Islet precursor cell (in vitro differentiated cells): ENCODE measurements around the gene IRF6.
"Not testable (repeated sequence)": the region's sequence is repeated elsewhere in the genome, so short reads cannot be mapped to it uniquely, and the experiment has no call there.

Source experiments
- DNase-seq: peaks from one replicate; pipeline ENCODE4 v3.0.0-alpha.2; 2018

Gene IRF6

GRCh38 chr1:209822706-209823105 lies 16.8 kb upstream of the IRF6 start:
- DNase-seq: no peak

GRCh38 chr1:209820986-209821385 lies 15.0 kb upstream of the IRF6 start:
- DNase-seq: no peak

- DNase-seq: no peak
These were observed 13.1 kb upstream of the IRF6 start for GRCh38 chr1:209819058-209819457.

DNA sequence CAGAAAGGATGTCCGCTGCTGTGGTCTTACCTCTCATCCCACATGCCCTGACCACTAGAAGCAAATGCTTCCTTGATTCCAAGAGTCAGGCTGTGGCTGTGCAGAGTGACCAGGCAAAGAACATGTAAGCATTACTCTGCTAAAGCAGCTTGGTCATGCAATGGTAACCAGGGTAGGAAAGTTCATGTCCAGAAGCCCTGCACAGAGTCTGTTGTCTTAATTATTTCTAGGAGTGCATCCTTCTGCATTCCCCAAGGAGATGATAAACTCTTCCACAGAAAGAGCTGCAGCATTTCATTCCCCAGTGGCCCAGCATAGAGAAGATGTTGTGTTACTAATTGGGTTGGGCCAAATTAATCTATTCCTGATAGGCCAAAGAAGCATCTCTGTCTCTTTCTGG lies 11.7 kb upstream of the IRF6 start:
- DNase-seq: no peak

GRCh38 chr1:209816923-209817322 lies 11.0 kb upstream of the IRF6 start:
- no peak for DNase-seq

- DNase-seq: peak; percentile 73
These were observed 10.0 kb upstream of the IRF6 start for GRCh38 chr1:209815931-209816341.

DNA sequence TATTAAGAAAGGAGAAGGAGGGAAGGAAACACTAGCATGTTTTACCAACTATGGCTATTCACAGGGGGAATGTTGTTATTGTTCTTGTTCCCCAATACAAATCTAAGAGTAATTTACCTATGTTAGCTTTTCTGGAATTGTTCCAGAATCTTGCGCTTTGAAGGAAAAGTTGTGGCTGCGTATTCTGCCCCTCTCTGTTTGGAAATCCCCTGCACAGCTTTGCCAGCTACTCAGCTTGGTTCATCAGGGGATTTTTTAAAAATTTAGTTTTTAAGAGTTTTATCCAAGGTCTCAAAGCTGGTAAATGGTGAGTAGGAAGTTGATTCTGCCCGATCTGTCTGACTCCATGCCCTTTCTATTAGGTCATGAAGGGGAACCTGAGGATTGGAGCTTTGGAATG lies 9.5 kb upstream of the IRF6 start:
- no peak for DNase-seq

DNA sequence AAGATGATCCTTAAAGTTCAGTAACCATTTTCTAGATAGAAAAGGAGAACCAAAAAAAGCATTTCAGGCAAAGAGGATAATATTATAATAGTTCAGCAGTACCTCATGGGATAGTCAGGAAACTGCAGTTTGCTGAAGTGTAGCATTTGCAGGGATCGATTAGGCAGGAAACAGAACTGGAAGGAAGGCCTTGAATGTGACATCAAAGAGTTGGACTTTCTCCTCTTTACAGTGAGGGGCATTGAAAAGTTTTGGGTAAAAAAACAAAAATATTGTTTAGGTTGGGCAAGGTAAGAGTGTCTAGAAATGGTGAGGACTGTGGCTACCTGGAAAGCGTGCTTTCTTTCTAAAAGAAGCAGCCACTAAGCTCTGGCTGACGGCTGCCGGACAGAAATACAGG lies 8.0 kb upstream of the IRF6 start:
- DNase-seq: no peak

- peak; percentile 69 for DNase-seq
These were observed 4.8 kb upstream of the IRF6 start for GRCh38 chr1:209810783-209811182.

DNA sequence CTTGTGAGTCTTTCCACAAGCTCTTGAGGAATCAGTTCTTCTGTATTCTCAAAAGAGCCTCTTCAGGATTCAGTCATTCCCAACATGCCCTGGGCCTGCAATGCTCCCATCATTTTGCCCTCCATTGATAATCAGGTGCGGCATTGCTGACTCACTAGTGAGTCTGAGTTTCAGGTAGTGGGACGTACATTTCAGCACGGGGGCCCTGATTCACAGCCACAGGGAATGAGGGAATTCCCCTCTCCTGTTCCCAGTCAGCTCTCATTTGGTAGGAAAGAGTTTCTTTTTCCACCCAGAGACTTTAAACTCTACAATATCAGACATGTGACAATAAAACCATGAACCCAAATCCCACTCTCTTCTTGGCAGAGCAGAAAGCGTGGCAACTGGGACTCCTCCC lies 3.7 kb upstream of the IRF6 start:
- no peak for DNase-seq

DNA sequence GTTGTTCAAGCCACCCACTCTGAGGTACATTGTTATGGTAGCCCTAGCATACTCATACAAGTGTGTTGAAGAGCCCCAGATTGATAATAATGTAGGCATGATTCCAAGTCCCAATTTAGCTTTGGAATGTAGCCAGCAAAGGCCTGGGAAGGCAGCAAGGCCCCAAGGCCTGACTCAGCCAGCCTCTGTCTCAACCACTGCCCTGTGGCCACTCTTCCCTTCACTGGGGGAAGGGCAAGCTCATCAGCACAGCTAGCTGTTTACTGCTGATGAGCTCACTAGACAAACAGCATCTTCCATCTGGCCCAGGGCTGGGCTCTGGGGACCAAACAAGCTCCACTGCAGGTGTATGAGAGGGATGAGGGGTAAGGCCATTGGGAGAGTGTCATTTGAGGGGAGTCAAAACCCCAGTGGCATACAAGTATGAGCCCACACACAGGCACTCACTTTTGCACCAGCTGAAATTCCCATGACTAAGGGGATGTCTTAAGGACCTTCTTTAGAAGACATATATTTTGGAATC lies 2.2 kb upstream of the IRF6 start:
- DNase-seq: peak; percentile 97

- peak; percentile 36 for DNase-seq
These were observed 1.6 kb upstream of the IRF6 start for GRCh38 chr1:209807509-209807908.

- DNase-seq: peak; percentile 69
These were observed 581 bp downstream of the IRF6 start for GRCh38 chr1:209805341-209805781.

- no peak for DNase-seq
These were observed 2.4 kb downstream of the IRF6 start for GRCh38 chr1:209803568-209803967.

DNA sequence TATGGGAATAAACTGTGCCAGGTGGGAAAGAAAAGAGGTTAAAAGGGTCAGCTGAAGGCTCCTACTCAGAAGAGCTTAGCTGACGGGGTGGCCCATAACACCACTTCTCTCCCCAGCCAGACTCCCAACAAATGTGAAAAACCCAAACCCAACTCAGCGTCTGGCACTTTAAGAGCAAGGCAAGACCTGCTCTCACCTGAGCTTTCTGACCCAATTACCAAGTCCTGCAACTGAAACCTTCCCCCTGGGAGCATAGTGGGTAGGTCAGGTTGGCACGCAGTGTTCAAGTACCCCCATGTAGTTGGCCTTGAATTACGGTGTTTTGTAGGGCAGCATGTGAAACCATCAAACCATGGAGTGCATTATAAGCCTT lies 3.2 kb downstream of the IRF6 start:
- no peak for DNase-seq

- DNase-seq: no peak
These were observed 3.7 kb downstream of the IRF6 start for GRCh38 chr1:209802117-209802779.

- no peak for DNase-seq
These were observed 4.7 kb downstream of the IRF6 start for GRCh38 chr1:209800984-209801834.

- no peak for DNase-seq
These were observed 7.8 kb downstream of the IRF6 start for GRCh38 chr1:209797978-209798639.

GRCh38 chr1:209793711-209794110 lies 12.2 kb downstream of the IRF6 start:
- not testable (repeated sequence) for DNase-seq

DNA sequence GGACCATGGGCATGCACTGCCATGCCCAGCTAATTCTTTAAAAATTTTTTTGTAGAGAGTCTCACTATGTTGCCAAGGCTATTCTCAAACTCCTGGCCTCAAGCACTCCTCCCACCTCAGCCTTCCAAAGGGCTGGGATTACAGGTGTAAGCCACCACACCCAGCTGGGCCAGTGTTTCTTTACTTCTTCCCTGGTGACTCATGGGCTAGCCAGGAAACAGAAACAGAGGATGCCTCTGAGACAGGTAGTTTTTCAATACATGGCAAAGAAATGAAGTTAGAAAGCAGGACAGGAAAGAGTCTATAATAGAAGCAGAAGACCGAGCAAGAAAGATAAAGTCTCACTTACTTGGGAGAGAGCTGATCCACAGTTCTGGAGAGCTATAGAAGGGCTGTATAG lies 14.0 kb downstream of the IRF6 start:
- DNase-seq: no peak

GRCh38 chr1:209790286-209791193 lies 15.4 kb downstream of the IRF6 start:
- no peak for DNase-seq

DNA sequence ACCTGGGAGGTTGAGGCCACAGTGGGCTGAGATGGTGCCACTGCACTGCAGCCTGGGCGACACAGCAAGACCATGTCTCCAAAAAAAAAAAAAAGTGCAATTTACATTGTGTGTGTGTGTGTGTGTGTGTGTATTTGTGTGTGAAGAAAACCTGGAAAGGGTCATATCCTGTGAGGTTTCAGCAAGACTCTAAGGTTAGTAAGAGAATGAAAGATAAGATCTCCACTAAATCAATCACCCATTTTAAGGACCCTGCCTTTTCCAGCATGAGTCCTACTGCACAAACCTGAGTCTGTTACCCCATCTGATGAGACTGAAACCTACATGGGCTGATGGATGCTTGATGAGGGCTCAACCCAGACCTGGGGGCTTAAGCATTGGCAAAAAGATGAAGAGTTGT lies 16.7 kb downstream of the IRF6 start:
- DNase-seq: no peak

DNA sequence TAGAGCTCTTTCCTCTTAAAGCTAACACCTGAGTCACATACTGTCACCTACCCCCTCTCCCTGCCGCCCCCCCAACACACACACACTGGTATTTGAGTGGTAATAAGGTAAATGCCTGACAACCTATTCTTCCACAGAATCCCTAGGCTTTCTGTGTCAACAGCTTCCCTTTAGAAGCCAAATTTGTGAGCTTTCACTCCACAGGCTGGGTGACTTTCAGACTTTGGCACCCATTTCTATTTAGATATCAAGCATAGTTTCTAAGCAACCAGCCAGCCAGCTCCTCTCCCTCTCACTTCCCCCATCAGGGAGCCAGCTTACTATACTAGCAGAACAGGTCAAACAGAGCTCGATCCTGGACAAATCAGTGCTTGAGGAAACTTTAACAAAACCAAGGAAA lies 18.4 kb downstream of the IRF6 start:
- DNase-seq: no peak
